GM19239 (cell line): ENCODE measurements around the gene AKAP12.

Source experiments
- DNase-seq: peaks from one replicate; pipeline ENCODE4 v3.0.0; 2011; ENCODE audit warnings: low spot score; ENCODE audit not compliant: insufficient read length
- FAIRE-seq: peaks from 2 replicates; lab custom pipeline; 2011; peaks lifted over from hg19 to GRCh38; lab: Jason Lieb, UNC

AKAP12 gene

GRCh38 chr6:151239603-151240035, at the start of gene AKAP12:
TSS of gene AKAP12 (plus strand) at chr6:151239967. CDS start at chr6:151240563, 596 bp downstream.
- FAIRE-seq (no peak), DNase-seq (no peak)

GRCh38 chr6:151191527-151191926, 48.2 kb upstream of the AKAP12 start:
- DNase-seq = no peak

GRCh38 chr6:151196555-151196954, 43.2 kb upstream of the AKAP12 start:
- FAIRE-seq (no peak), DNase-seq (no peak)

More at GRCh38 chr6:151191527-151191926, 48.2 kb upstream of the AKAP12 start:
- no peak for FAIRE-seq

- no peak for FAIRE-seq
These were observed 42.2 kb upstream of the AKAP12 start for GRCh38 chr6:151197556-151197955.

GRCh38 chr6:151199991-151200390, 39.8 kb upstream of the AKAP12 start:
- FAIRE-seq (no peak), DNase-seq (no peak)

More at GRCh38 chr6:151197556-151197955, 42.2 kb upstream of the AKAP12 start:
- no peak for DNase-seq

- DNase-seq = no peak
- FAIRE-seq = no peak
These were observed 33.8 kb upstream of the AKAP12 start for GRCh38 chr6:151205721-151206600.

- DNase-seq (no peak), FAIRE-seq (no peak)
These were observed 32.1 kb upstream of the AKAP12 start for GRCh38 chr6:151207674-151208073.

- no peak for FAIRE-seq
- no peak for DNase-seq
These were observed 30.5 kb upstream of the AKAP12 start for GRCh38 chr6:151209071-151209831.

- FAIRE-seq = no peak
- DNase-seq = no peak
These were observed 28.7 kb upstream of the AKAP12 start for GRCh38 chr6:151211075-151211474.

- FAIRE-seq (no peak), DNase-seq (no peak)
These were observed 26.4 kb upstream of the AKAP12 start for GRCh38 chr6:151213352-151213751.

- FAIRE-seq (no peak), DNase-seq (no peak)
These were observed 23.8 kb upstream of the AKAP12 start for GRCh38 chr6:151215999-151216398.

- FAIRE-seq = no peak
- DNase-seq = no peak
These were observed 23.0 kb upstream of the AKAP12 start for GRCh38 chr6:151216804-151217203.

GRCh38 chr6:151219192-151219591, 20.6 kb upstream of the AKAP12 start:
- no peak for FAIRE-seq
- no peak for DNase-seq

- FAIRE-seq (no peak), DNase-seq (no peak)
These were observed 15.7 kb upstream of the AKAP12 start for GRCh38 chr6:151224076-151224475.

- FAIRE-seq = no peak
These were observed 13.8 kb upstream of the AKAP12 start for GRCh38 chr6:151225919-151226318.

GRCh38 chr6:151228788-151229400, 10.9 kb upstream of the AKAP12 start:
- FAIRE-seq = no peak
- DNase-seq = no peak

More at GRCh38 chr6:151225919-151226318, 13.8 kb upstream of the AKAP12 start:
- DNase-seq = no peak

- DNase-seq (no peak), FAIRE-seq (no peak)
These were observed 10.1 kb upstream of the AKAP12 start for GRCh38 chr6:151229401-151230276.

- no peak for FAIRE-seq
- no peak for DNase-seq
These were observed 9.5 kb upstream of the AKAP12 start for GRCh38 chr6:151230277-151230577.

GRCh38 chr6:151232899-151233298, 6.9 kb upstream of the AKAP12 start:
- FAIRE-seq (no peak), DNase-seq (no peak)

- DNase-seq (no peak), FAIRE-seq (no peak)
These were observed 6.0 kb upstream of the AKAP12 start for GRCh38 chr6:151233731-151234130.
